Smooth muscle cell (in vitro differentiated cells): Measurements from ENCODE around the gene SLC7A1. TPM values are rescaled to one million over a fixed set of nuclear protein-coding genes. Genes with fewer than 3 reads are reported as not detected.

Source experiments
- DNase-seq: peaks from one replicate; lab custom pipeline; 2025; ENCODE audit not compliant: unreplicated experiment; lab: John Stamatoyannopoulos, UW
- H2AFZ ChIP-seq: fragments of 200-600 bp; sonication (generic); 2 replicates; pipeline ENCODE4 v1.6.0; 2016; ENCODE audit warnings: antibody characterized with exemption, low read depth, mild to moderate bottlenecking
- H3F3A ChIP-seq: fragments of 200-600 bp; sonication (generic); 2 replicates; pipeline ENCODE4 v1.6.0; 2017; ENCODE audit warnings: antibody characterized with exemption, low read depth
- H3K27ac ChIP-seq: fragments of 200-600 bp; sonication (generic); 2 replicates; pipeline ENCODE4 v1.5.1; 2016; ENCODE audit warnings: low read depth, mild to moderate bottlenecking
- H3K27me3 ChIP-seq: fragments of 200-600 bp; sonication (generic); 2 replicates; pipeline ENCODE4 v1.6.1; 2016; ENCODE audit warnings: low read depth, mild to moderate bottlenecking
- H3K36me3 ChIP-seq: fragments of 200-600 bp; sonication (generic); 2 replicates; pipeline ENCODE4 v1.5.1; 2016; ENCODE audit warnings: low read depth
- H3K4me1 ChIP-seq: fragments of 200-600 bp; sonication (generic); 2 replicates; pipeline ENCODE4 v1.5.1; 2016; ENCODE audit warnings: low read depth
- H3K4me2 ChIP-seq: fragments of 200-600 bp; sonication (generic); 2 replicates; pipeline ENCODE4 v1.6.0; 2016; ENCODE audit warnings: mild to moderate bottlenecking
- H3K4me3 ChIP-seq: fragments of 200-600 bp; sonication (generic); 2 replicates; pipeline ENCODE4 v1.5.1; 2016; ENCODE audit warnings: mild to moderate bottlenecking
- H3K79me2 ChIP-seq: fragments of 200-600 bp; sonication (generic); 2 replicates; pipeline ENCODE4 v1.6.0; 2016; ENCODE audit warnings: low read depth, mild to moderate bottlenecking
- H3K9ac ChIP-seq: fragments of 200-600 bp; sonication (generic); 2 replicates; pipeline ENCODE4 v1.6.0; 2016; ENCODE audit warnings: low read depth
- H3K9me3 ChIP-seq: fragments of 200-600 bp; sonication (generic); replicated peaks from 2 replicates; pipeline ENCODE4 v1.5.1; 2016; ENCODE audit warnings: low read depth
- H4K20me1 ChIP-seq: fragments of 200-600 bp; sonication (generic); 2 replicates; pipeline ENCODE4 v1.6.0; 2016; ENCODE audit warnings: low read depth
- CTCF ChIP-seq: fragments of 200-600 bp; sonication (generic); IDR thresholded peaks from 2 replicates; pipeline ENCODE4 v1.5.1; 2017; ENCODE audit warnings: borderline replicate concordance, mild to moderate bottlenecking, antibody characterized with exemption; ENCODE audit not compliant: insufficient read depth, poor library complexity, severe bottlenecking
- WGBS: methylation state at CpG from one replicate; pipeline ENCODE4 v1.1.7; 2016; ENCODE audit warnings: low lambda C conversion rate; 5-methylcytosine and 5-hydroxymethylcytosine counted together
- polyA plus RNA-seq: library from polyadenylated mRNA; unstranded; fragments of >200 nt; fragmentation: Nextera tagmentation; extraction: Ambion mirVana; gene quantifications from 2 replicates; pipeline ENCODE4 v1.2.1, GENCODE V29; 2016
- total RNA-seq: library from RNA; depleted of rRNA; stranded (reverse); fragments of >200 nt; gene quantifications from 2 replicates; pipeline ENCODE4 v1.2.3, GENCODE V29; 2014

SLC7A1 gene
- total and polyA plus RNA-seq, 2 experiments from 2014 or later: 7.9 to 36.6 TPM

GRCh38 chr13:29500386-29500785, 95.1 kb downstream of the SLC7A1 start:
- WGBS: 97% methylated on average over 7 of the region's 7 CpGs
- Histone ChIP-seq H3K4me2 (no peak overlapping the region), H3K36me3 (no peaks in the 10 kb centered on the region), H2AFZ (no peak overlapping the region), H3K27me3 (no peaks in the 10 kb centered on the region), H4K20me1 (no peaks in the 10 kb centered on the region), H3K4me3 (no peak overlapping the region), H3K9me3 (no peaks in the 10 kb centered on the region), H3K9ac (no peak overlapping the region), H3K79me2 (no peaks in the 10 kb centered on the region), H3F3A (no peaks in the 10 kb centered on the region), H3K4me1 (no peaks in the 10 kb centered on the region), H3K27ac (no peak overlapping the region)
- no peak for DNase-seq
- no peak for TF ChIP-seq CTCF

GRCh38 chr13:29499506-29500165, 95.9 kb downstream of the SLC7A1 start:
- Histone ChIP-seq H3K27me3 (no peaks in the 10 kb centered on the region), H3K4me3 (no peak overlapping the region), H3K9me3 (no peaks in the 10 kb centered on the region), H3F3A (no peaks in the 10 kb centered on the region), H3K4me2 (no peak overlapping the region), H3K4me1 (no peaks in the 10 kb centered on the region), H3K79me2 (no peaks in the 10 kb centered on the region), H3K27ac (no peak overlapping the region), H3K36me3 (no peaks in the 10 kb centered on the region), H3K9ac (no peak overlapping the region), H2AFZ (no peak overlapping the region), H4K20me1 (no peaks in the 10 kb centered on the region)
- DNase-seq: no peak
- no peak for TF ChIP-seq CTCF
- WGBS: 94% methylated on average over 7 of the region's 7 CpGs

GRCh38 chr13:29498426-29499040, 97.0 kb downstream of the SLC7A1 start:
- Histone ChIP-seq H3K9me3 (no peaks in the 10 kb centered on the region), H2AFZ (no peak overlapping the region), H3K4me3 (no peak overlapping the region), H3K27me3 (no peaks in the 10 kb centered on the region), H3K27ac (no peak overlapping the region), H3K36me3 (no peaks in the 10 kb centered on the region), H3K79me2 (no peaks in the 10 kb centered on the region), H3K9ac (no peak overlapping the region), H3F3A (no peaks in the 10 kb centered on the region), H3K4me1 (no peaks in the 10 kb centered on the region), H3K4me2 (no peak overlapping the region), H4K20me1 (no peaks in the 10 kb centered on the region)
- 89% methylated on average over 13 of the region's 13 CpGs for WGBS
- DNase-seq: no peak
- no peak for TF ChIP-seq CTCF
